Nephron (organoid): ENCODE results near the gene PPP2R2C.

Source experiments
- H3K27ac Mint-ChIP-seq, 3 experiments: 2 replicates each; pipeline ENCODE4 v1.8.0; 2020; ENCODE audit warnings: mixed read lengths in 3 of 3, mild to moderate bottlenecking in 2 of 3, moderate library complexity in 1 of 3
- H3K27me3 Mint-ChIP-seq: 2 replicates; pipeline ENCODE4 v1.8.0; 2021; ENCODE audit warnings: low read depth, mild to moderate bottlenecking, moderate library complexity, mixed read lengths
- H3K36me3 Mint-ChIP-seq: 2 replicates; pipeline ENCODE4 v1.8.0; 2020; ENCODE audit warnings: low read depth, mixed read lengths
- H3K4me1 Mint-ChIP-seq: 2 replicates; pipeline ENCODE4 v1.8.0; 2020; ENCODE audit warnings: mixed read lengths
- H3K4me3 Mint-ChIP-seq, 3 experiments: 2 replicates each; pipeline ENCODE4 v1.8.0; 2020; ENCODE audit warnings: mild to moderate bottlenecking in 3 of 3, mixed read lengths in 3 of 3, moderate library complexity in 2 of 3
- H3K9me3 Mint-ChIP-seq: 2 replicates; pipeline ENCODE4 v1.8.0; 2020; ENCODE audit warnings: mixed read lengths
- TF ChIP-seq, protein P1 (sequence below), 3 experiments: fragments of 200-600 bp; sonication (generic); IDR thresholded peaks; one replicate each; pipeline ENCODE4 v1.5.0; 2021; ENCODE audit warnings: antibody characterized with exemption in 3 of 3; ENCODE audit not compliant: unreplicated experiment in 3 of 3

The PPP2R2C gene

GRCh38 chr4:6387946-6388345 is 84.5 kb downstream of the PPP2R2C start:
- Mint-ChIP-seq H3K27ac (no peak overlapping the region), H3K9me3 (no peaks in the 10 kb centered on the region), H3K36me3 (no peaks in the 10 kb centered on the region), H3K27me3 (peaks cover 26% of the 10 kb centered on the region), H3K4me3 (no peak overlapping the region), H3K4me1 (peaks cover 16% of the 10 kb centered on the region)
- TF ChIP-seq, protein P1, sequence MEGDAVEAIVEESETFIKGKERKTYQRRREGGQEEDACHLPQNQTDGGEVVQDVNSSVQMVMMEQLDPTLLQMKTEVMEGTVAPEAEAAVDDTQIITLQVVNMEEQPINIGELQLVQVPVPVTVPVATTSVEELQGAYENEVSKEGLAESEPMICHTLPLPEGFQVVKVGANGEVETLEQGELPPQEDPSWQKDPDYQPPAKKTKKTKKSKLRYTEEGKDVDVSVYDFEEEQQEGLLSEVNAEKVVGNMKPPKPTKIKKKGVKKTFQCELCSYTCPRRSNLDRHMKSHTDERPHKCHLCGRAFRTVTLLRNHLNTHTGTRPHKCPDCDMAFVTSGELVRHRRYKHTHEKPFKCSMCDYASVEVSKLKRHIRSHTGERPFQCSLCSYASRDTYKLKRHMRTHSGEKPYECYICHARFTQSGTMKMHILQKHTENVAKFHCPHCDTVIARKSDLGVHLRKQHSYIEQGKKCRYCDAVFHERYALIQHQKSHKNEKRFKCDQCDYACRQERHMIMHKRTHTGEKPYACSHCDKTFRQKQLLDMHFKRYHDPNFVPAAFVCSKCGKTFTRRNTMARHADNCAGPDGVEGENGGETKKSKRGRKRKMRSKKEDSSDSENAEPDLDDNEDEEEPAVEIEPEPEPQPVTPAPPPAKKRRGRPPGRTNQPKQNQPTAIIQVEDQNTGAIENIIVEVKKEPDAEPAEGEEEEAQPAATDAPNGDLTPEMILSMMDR (IDR thresholded peaks at IDR 0.05; ENCODE audit: unreplicated experiment in 3 of 3): no peak

GRCh38 chr4:6386091-6386490 is 86.3 kb downstream of the PPP2R2C start:
- peaks cover 36% of the 10 kb centered on the region for H3K27me3 Mint-ChIP-seq
- H3K9me3 Mint-ChIP-seq: no peaks in the 10 kb centered on the region
- H3K4me3 Mint-ChIP-seq: peak overlapping the region in 1 of 3 experiments; percentile 9
- peaks cover 13% of the 10 kb centered on the region for H3K4me1 Mint-ChIP-seq
- H3K27ac Mint-ChIP-seq: peak overlapping the region; percentile 65 to 80 (median 75)
- TF ChIP-seq, protein P1 (IDR thresholded peaks at IDR 0.05; ENCODE audit: unreplicated experiment in 3 of 3): no peak
- no peaks in the 10 kb centered on the region for H3K36me3 Mint-ChIP-seq

- no peaks in the 10 kb centered on the region for H3K9me3 Mint-ChIP-seq
- peaks cover 13% of the 10 kb centered on the region for H3K4me1 Mint-ChIP-seq
- no peaks in the 10 kb centered on the region for H3K36me3 Mint-ChIP-seq
- peaks cover 40% of the 10 kb centered on the region for H3K27me3 Mint-ChIP-seq
- H3K4me3 Mint-ChIP-seq: no peak overlapping the region
- TF ChIP-seq, protein P1 (IDR thresholded peaks at IDR 0.05; ENCODE audit: unreplicated experiment in 3 of 3): no peak
- H3K27ac Mint-ChIP-seq: no peak overlapping the region
These were observed 87.1 kb downstream of the PPP2R2C start for GRCh38 chr4:6385288-6385687.

- Mint-ChIP-seq H3K36me3 (no peaks in the 10 kb centered on the region), H3K27ac (no peak overlapping the region), H3K9me3 (no peaks in the 10 kb centered on the region), H3K27me3 (peaks cover 40% of the 10 kb centered on the region), H3K4me1 (peaks cover 13% of the 10 kb centered on the region), H3K4me3 (no peak overlapping the region)
- TF ChIP-seq, protein P1 (IDR thresholded peaks at IDR 0.05; ENCODE audit: unreplicated experiment in 3 of 3): no peak
These were observed 87.9 kb downstream of the PPP2R2C start for GRCh38 chr4:6384541-6384940.

DNA sequence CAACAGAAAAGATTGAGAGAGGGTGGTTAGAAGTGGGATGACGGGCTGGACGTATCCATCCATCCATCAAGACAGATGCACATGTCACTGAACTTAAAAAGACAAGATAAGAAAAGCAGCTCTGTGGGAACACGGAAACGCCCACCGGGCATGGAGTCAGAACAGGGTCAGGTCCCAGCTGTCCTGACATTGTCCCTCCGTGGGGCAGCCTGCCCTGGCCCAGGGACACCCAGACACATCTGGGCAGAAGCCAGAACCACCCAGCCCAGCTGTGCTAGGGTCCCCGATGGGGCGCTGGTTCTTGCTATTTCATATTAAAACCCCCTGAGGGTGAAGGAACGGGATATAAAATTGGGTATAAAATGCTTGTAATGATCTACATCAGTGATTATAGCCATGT is 88.5 kb downstream of the PPP2R2C start:
- peaks cover 13% of the 10 kb centered on the region for H3K4me1 Mint-ChIP-seq
- no peaks in the 10 kb centered on the region for H3K36me3 Mint-ChIP-seq

DNA sequence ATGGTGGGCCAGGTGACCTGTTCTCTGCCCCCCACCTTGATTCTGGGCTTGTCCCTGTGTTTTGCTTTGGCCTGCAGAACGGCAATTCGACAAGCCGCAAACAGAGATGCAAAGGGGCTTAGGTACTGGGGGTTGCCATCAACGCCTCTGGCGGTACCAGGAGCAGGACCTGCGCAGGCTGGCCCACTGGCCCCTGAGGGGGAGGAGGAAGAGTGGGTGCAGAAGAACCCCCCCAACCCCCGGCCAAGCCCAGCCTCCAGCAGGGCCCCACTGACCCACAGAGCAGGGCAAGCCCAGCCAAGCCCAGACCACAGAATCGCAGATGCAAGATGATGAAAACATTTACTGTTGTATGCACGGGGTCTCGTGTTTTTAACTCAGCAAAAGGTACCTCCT is 89.4 kb downstream of the PPP2R2C start:
- H3K4me3 Mint-ChIP-seq: no peak overlapping the region

More for the DNA sequence above, 88.5 kb downstream of the PPP2R2C start:
- Mint-ChIP-seq H3K9me3 (no peaks in the 10 kb centered on the region), H3K4me3 (no peak overlapping the region), H3K27ac (no peak overlapping the region), H3K27me3 (peaks cover 37% of the 10 kb centered on the region)
- TF ChIP-seq, protein P1 (IDR thresholded peaks at IDR 0.05; ENCODE audit: unreplicated experiment in 3 of 3): no peak

More for the DNA sequence above, 89.4 kb downstream of the PPP2R2C start:
- peaks cover 13% of the 10 kb centered on the region for H3K4me1 Mint-ChIP-seq
- H3K9me3 Mint-ChIP-seq: no peaks in the 10 kb centered on the region
- no peaks in the 10 kb centered on the region for H3K36me3 Mint-ChIP-seq
- peaks cover 40% of the 10 kb centered on the region for H3K27me3 Mint-ChIP-seq
- H3K27ac Mint-ChIP-seq: no peak overlapping the region
- TF ChIP-seq, protein P1 (IDR thresholded peaks at IDR 0.05; ENCODE audit: unreplicated experiment in 3 of 3): no peak
